ENCODE measurements around the gene SH3PXD2A. TPM values are rescaled to one million over a fixed set of nuclear protein-coding genes. Genes with fewer than 3 reads are reported as not detected.

Gene SH3PXD2A
- total and polyA plus RNA-seq, 8 donors = 3.9 to 16.4 (median 8.0) TPM

- intact Hi-C loops (cut with DNase I) = loop anchor here in 2 of 3 donors (5.0 kb wide), 1 partner anchor 84 kb away; no protein-coding TSS in a partner anchor
- FAIRE-seq (no peak), DNase-seq (peak in 1 of 6 donors; percentile 62), ATAC-seq (no peak)
- H3K9me3 ChIP-seq = no peaks in the 10 kb centered on the region
- H3K4me1 ChIP-seq = no peaks in the 10 kb centered on the region
- TF ChIP-seq CTCF (IDR thresholded peaks at IDR 0.05) = no peak
- WGBS, 2 donors = 91 to 95% methylated on average over 23 of the region's 23 CpGs
- H3K4me3 ChIP-seq = no peak overlapping the region
- no peaks in the 10 kb centered on the region for H3K27me3 ChIP-seq
- no peak overlapping the region for H3K27ac ChIP-seq
- H3K36me3 ChIP-seq = no peaks in the 10 kb centered on the region
These were observed 252.0 kb downstream of the SH3PXD2A start for GRCh38 chr10:103603382-103603781.

DNA sequence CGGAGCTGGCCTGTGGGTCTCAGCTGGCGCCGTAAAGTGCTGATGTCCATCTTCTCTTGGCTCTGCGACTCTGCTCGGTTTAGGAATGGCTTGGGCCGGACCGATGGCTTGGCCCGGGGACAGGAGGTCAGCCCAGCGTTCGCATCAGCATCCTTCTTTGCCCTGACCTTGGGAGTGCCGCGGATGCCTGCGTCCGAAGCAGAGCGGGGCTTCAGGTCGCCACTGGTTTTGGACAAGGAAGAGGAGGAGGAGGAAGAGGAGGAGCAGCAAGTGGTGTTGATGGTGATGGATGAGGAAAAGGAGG lies 252.6 kb downstream of the SH3PXD2A start:
- Histone ChIP-seq H3K27ac (no peak overlapping the region), H3K4me1 (no peaks in the 10 kb centered on the region), H3K27me3 (no peaks in the 10 kb centered on the region), H3K9me3 (no peaks in the 10 kb centered on the region), H3K4me3 (no peak overlapping the region), H3K36me3 (no peaks in the 10 kb centered on the region)
- no peak for FAIRE-seq
- intact Hi-C loops (cut with DNase I) = loop anchor here in 2 of 3 donors (5.0 kb wide), 1 partner anchor 84 kb away; no protein-coding TSS in a partner anchor
- WGBS, 2 donors = 86 to 91% methylated on average over 16 of the region's 16 CpGs
- no peak for TF ChIP-seq CTCF (IDR thresholded peaks at IDR 0.05)
- no peak for DNase-seq
- ATAC-seq = no peak

GRCh38 chr10:103602028-103602851 lies 253.1 kb downstream of the SH3PXD2A start:
- Histone ChIP-seq H3K27ac (no peak overlapping the region), H3K36me3 (no peaks in the 10 kb centered on the region), H3K4me1 (no peaks in the 10 kb centered on the region), H3K4me3 (no peak overlapping the region), H3K9me3 (no peaks in the 10 kb centered on the region), H3K27me3 (no peaks in the 10 kb centered on the region)
- ATAC-seq = no peak
- DNase-seq = peak in 1 of 6 donors; percentile 67
- TF ChIP-seq CTCF (IDR thresholded peaks at IDR 0.05) = no peak
- no peak for FAIRE-seq
- 88 to 91% methylated on average over 47 of the region's 47 CpGs for WGBS, 2 donors
- intact Hi-C loops (cut with DNase I) = loop anchor here in 2 of 3 donors (5.0 kb wide), 1 partner anchor 85 kb away; no protein-coding TSS in a partner anchor

GRCh38 chr10:103600956-103601569 lies 254.3 kb downstream of the SH3PXD2A start:
- Histone ChIP-seq H3K9me3 (no peaks in the 10 kb centered on the region), H3K36me3 (no peaks in the 10 kb centered on the region), H3K27ac (no peak overlapping the region), H3K4me3 (no peak overlapping the region), H3K27me3 (no peaks in the 10 kb centered on the region), H3K4me1 (no peaks in the 10 kb centered on the region)
- no peak for TF ChIP-seq CTCF (IDR thresholded peaks at IDR 0.05)
- FAIRE-seq = no peak
- peak in 1 of 6 donors; percentile 21 for DNase-seq
- ATAC-seq = peak in 1 of 4 donors; percentile 4
- 62 to 68% methylated on average over 7 of the region's 7 CpGs for WGBS, 2 donors
- intact Hi-C loops (cut with DNase I) = loop anchor here in 2 of 3 donors (5.0 kb wide), 1 partner anchor 86 kb away; no protein-coding TSS in a partner anchor

Measured in pancreas (tissue), 10 donors.